HepG2 (cell line): ENCODE results near the gene PRKAR1B. TPM values are rescaled to one million over a fixed set of nuclear protein-coding genes. Genes with fewer than 3 reads are reported as not detected.

Experiments
- HDAC2 ChIP-seq: sonication (generic); formaldehyde crosslinking; IDR thresholded peaks from 2 replicates; pipeline ENCODE4 v1.4.0; 2020; ENCODE audit warnings: missing genetic modification reagents
- HOXD1 ChIP-seq: sonication (generic); formaldehyde crosslinking; IDR thresholded peaks from 2 replicates; pipeline ENCODE4 v1.5.0; 2020; ENCODE audit warnings: missing genetic modification reagents
- MED8 ChIP-seq: sonication (generic); formaldehyde crosslinking; IDR thresholded peaks from 2 replicates; pipeline ENCODE4 v1.8.1; 2023; ENCODE audit warnings: mild to moderate bottlenecking, missing genetic modification reagents; ENCODE audit not compliant: insufficient replicate concordance
- PITX1 ChIP-seq: sonication (generic); formaldehyde crosslinking; IDR thresholded peaks from 2 replicates; pipeline ENCODE4 v1.5.1; 2020; ENCODE audit warnings: mild to moderate bottlenecking, missing genetic modification reagents
- RFXAP ChIP-seq: sonication (generic); formaldehyde crosslinking; IDR thresholded peaks from 2 replicates; pipeline ENCODE4 v1.4.0; 2020; ENCODE audit warnings: missing genetic modification reagents, borderline replicate concordance
- TGIF2 ChIP-seq: IDR thresholded peaks from 2 replicates; pipeline ENCODE4 v1.6.1; 2016; ENCODE audit warnings: control low read depth, missing compliant biosample characterization
- ZMYM2 ChIP-seq: sonication (generic); formaldehyde crosslinking; IDR thresholded peaks from 2 replicates; pipeline ENCODE4 v1.8.0; 2022; ENCODE audit warnings: mild to moderate bottlenecking, missing genetic modification reagents
- ZNF136 ChIP-seq: sonication (generic); formaldehyde crosslinking; IDR thresholded peaks from 2 replicates; pipeline ENCODE4 v1.8.1; 2022; ENCODE audit warnings: low read depth, mild to moderate bottlenecking, moderate library complexity, missing genetic modification reagents
- ZNF337 ChIP-seq: sonication (generic); formaldehyde crosslinking; IDR thresholded peaks from 2 replicates; pipeline ENCODE4 v1.5.1; 2020; ENCODE audit warnings: missing genetic modification reagents, low read depth, mild to moderate bottlenecking, borderline replicate concordance
- ZNF570 ChIP-seq: sonication (generic); formaldehyde crosslinking; IDR thresholded peaks from 2 replicates; pipeline ENCODE4 v1.4.0; 2020; ENCODE audit warnings: mild to moderate bottlenecking, missing genetic modification reagents, borderline replicate concordance
- ZNF644 ChIP-seq: IDR thresholded peaks from 2 replicates; pipeline ENCODE4 v1.6.1; 2016; ENCODE audit warnings: low read depth
- ZNF660 ChIP-seq: sonication (generic); formaldehyde crosslinking; IDR thresholded peaks from 2 replicates; pipeline ENCODE4 v1.5.1; 2020; ENCODE audit warnings: mild to moderate bottlenecking, low read depth, missing genetic modification reagents, borderline replicate concordance
- ZNF746 ChIP-seq: sonication (generic); formaldehyde crosslinking; IDR thresholded peaks from 2 replicates; pipeline ENCODE4 v1.8.0; 2022; ENCODE audit warnings: mild to moderate bottlenecking, missing genetic modification reagents
- ZNF761 ChIP-seq: sonication (generic); formaldehyde crosslinking; conservative IDR thresholded peaks from 2 replicates; pipeline ENCODE4 v1.4.0; 2020; ENCODE audit warnings: mild to moderate bottlenecking, missing genetic modification reagents
- ZNF766 ChIP-seq: sonication (generic); formaldehyde crosslinking; IDR thresholded peaks from 2 replicates; pipeline ENCODE4 v1.5.0; 2020; ENCODE audit warnings: missing genetic modification reagents, borderline replicate concordance
- ZNF781 ChIP-seq: sonication (generic); formaldehyde crosslinking; IDR thresholded peaks from 2 replicates; pipeline ENCODE4 v1.5.1; 2020; ENCODE audit warnings: borderline replicate concordance, mild to moderate bottlenecking, missing genetic modification reagents; ENCODE audit errors: not compliant biosample characterization
- ZSCAN20 ChIP-seq: sonication (generic); formaldehyde crosslinking; IDR thresholded peaks from 2 replicates; pipeline ENCODE4 v1.4.0; 2020; ENCODE audit warnings: missing genetic modification reagents, mild to moderate bottlenecking, borderline replicate concordance
- polyA plus RNA-seq, 8 experiments: library from polyadenylated mRNA; depleted of rRNA in 3 of 8; stranded (reverse) in 7 of 8; unstranded in 1 of 8; fragments of >200 nt; fragmentation: Illumina TruSeq in 4 of 8; extraction: Trizol in 4 of 8; gene quantifications; 2 replicates each; pipeline versions ENCODE4 v1.2.1 to v1.2.3, GENCODE V29; 2011 to 2016; ENCODE audit warnings: low read depth in 4 of 8, missing spikeins in 1 of 8, mixed read lengths in 1 of 8; ENCODE audit not compliant: insufficient read depth in 1 of 8
- total RNA-seq, 5 experiments: library from RNA; depleted of rRNA; stranded (reverse); fragments of >200 nt; fragmentation: Illumina TruSeq; extraction: Trizol; gene quantifications; 2 replicates each; pipeline ENCODE4 v1.2.3, GENCODE V29; 2016; ENCODE audit warnings: low read depth in 1 of 5
- TF ChIP-seq, protein P1 (sequence below): sonication (generic); formaldehyde crosslinking; IDR thresholded peaks from 2 replicates; pipeline ENCODE4 v1.4.0; 2020; ENCODE audit warnings: mild to moderate bottlenecking, missing genetic modification reagents
- TF ChIP-seq, protein P2 (sequence below): sonication (generic); formaldehyde crosslinking; conservative IDR thresholded peaks from 2 replicates; pipeline ENCODE4 v1.4.0; 2020; ENCODE audit warnings: missing genetic modification reagents
- TF ChIP-seq, protein P3 (sequence below): sonication (generic); formaldehyde crosslinking; IDR thresholded peaks from 2 replicates; pipeline ENCODE4 v1.4.0; 2020; ENCODE audit warnings: missing genetic modification reagents

The PRKAR1B gene
- total and polyA plus RNA-seq, 2 of the 13 experiments (the other 11 are each of a cell fraction or from before 2014, with no cell fraction given): 7.9 to 28.2 TPM

DNA sequence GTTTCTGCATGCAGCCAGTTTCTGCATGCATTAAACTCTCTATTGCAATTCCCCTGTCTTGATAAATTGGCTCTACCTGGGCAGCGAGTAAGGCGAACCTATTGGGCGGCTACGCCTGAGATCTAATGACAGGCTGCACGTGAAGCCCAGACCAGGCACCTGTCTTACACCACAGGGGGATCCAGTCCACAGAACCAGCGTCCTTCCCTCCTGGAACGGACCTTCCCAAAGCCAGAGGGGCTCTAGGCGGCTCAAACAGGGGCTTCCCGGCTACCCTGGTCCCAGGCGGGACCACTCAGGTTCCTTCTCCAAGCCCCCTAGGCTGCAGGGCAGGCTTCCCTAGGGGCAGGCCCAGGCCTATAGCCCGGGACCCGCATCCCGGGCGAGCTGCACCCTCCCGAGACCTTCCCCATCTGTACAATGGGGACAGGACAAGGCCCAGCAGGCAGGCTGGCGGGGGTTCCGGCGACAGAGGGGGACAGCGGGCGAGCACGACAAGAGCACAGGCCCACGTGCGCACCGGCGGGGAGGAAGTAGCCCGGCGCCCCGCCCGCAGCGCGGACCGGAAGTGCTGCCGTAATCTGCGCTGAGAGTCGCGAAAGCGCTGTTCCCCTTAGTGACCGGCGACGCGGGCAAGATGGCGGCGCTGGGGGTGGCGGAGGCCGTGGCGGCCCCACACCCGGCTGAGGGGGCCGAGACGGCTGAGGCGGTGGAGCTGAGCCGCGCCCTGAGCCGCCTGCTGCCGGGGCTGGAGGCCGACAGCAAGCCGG is 812 bp downstream of the PRKAR1B start, which contains the start of gene DNAAF5 (continued):
- no peak for TF ChIP-seq ZNF746 (CRISPR knock-in tag)
- TF ChIP-seq, protein P1, sequence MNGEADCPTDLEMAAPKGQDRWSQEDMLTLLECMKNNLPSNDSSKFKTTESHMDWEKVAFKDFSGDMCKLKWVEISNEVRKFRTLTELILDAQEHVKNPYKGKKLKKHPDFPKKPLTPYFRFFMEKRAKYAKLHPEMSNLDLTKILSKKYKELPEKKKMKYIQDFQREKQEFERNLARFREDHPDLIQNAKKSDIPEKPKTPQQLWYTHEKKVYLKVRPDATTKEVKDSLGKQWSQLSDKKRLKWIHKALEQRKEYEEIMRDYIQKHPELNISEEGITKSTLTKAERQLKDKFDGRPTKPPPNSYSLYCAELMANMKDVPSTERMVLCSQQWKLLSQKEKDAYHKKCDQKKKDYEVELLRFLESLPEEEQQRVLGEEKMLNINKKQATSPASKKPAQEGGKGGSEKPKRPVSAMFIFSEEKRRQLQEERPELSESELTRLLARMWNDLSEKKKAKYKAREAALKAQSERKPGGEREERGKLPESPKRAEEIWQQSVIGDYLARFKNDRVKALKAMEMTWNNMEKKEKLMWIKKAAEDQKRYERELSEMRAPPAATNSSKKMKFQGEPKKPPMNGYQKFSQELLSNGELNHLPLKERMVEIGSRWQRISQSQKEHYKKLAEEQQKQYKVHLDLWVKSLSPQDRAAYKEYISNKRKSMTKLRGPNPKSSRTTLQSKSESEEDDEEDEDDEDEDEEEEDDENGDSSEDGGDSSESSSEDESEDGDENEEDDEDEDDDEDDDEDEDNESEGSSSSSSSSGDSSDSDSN (CRISPR knock-in tag): peak; percentile 41
- TF ChIP-seq HOXD1 (CRISPR knock-in tag): peak; percentile 47; the same call in 1 of the 2 replicates
- no peak for TF ChIP-seq ZMYM2 (CRISPR knock-in tag)
- TF ChIP-seq ZNF337 (CRISPR knock-in tag): no peak
- peak; percentile 50; the same call in 1 of the 2 replicates for TF ChIP-seq PITX1 (CRISPR knock-in tag)
- TF ChIP-seq MED8 (CRISPR knock-in tag): peak; percentile 83
- TF ChIP-seq ZNF781 (CRISPR knock-in tag): peak; percentile 34
- TF ChIP-seq ZNF644 (CRISPR knock-in tag): no peak
- peak; percentile 43; the same call in 1 of the 2 replicates for TF ChIP-seq ZSCAN20
- no peak for TF ChIP-seq ZNF766 (CRISPR knock-in tag)
- TF ChIP-seq, protein P2, sequence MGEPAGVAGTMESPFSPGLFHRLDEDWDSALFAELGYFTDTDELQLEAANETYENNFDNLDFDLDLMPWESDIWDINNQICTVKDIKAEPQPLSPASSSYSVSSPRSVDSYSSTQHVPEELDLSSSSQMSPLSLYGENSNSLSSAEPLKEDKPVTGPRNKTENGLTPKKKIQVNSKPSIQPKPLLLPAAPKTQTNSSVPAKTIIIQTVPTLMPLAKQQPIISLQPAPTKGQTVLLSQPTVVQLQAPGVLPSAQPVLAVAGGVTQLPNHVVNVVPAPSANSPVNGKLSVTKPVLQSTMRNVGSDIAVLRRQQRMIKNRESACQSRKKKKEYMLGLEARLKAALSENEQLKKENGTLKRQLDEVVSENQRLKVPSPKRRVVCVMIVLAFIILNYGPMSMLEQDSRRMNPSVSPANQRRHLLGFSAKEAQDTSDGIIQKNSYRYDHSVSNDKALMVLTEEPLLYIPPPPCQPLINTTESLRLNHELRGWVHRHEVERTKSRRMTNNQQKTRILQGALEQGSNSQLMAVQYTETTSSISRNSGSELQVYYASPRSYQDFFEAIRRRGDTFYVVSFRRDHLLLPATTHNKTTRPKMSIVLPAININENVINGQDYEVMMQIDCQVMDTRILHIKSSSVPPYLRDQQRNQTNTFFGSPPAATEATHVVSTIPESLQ (CRISPR knock-in tag): 0 out of 2 replicates have a peak, but pooled peaks have one; percentile 43
- TF ChIP-seq ZNF136 (CRISPR knock-in tag): 0 out of 2 replicates have a peak, but pooled peaks have one; percentile 32
- TF ChIP-seq RFXAP (CRISPR knock-in tag): 0 out of 2 replicates have a peak, but pooled peaks have one; percentile 61
- TF ChIP-seq ZNF761: 0 out of 2 replicates have a peak, but pooled peaks have one; percentile 58
- TF ChIP-seq HDAC2 (CRISPR knock-in tag): peak; percentile 69
- TF ChIP-seq, protein P3, sequence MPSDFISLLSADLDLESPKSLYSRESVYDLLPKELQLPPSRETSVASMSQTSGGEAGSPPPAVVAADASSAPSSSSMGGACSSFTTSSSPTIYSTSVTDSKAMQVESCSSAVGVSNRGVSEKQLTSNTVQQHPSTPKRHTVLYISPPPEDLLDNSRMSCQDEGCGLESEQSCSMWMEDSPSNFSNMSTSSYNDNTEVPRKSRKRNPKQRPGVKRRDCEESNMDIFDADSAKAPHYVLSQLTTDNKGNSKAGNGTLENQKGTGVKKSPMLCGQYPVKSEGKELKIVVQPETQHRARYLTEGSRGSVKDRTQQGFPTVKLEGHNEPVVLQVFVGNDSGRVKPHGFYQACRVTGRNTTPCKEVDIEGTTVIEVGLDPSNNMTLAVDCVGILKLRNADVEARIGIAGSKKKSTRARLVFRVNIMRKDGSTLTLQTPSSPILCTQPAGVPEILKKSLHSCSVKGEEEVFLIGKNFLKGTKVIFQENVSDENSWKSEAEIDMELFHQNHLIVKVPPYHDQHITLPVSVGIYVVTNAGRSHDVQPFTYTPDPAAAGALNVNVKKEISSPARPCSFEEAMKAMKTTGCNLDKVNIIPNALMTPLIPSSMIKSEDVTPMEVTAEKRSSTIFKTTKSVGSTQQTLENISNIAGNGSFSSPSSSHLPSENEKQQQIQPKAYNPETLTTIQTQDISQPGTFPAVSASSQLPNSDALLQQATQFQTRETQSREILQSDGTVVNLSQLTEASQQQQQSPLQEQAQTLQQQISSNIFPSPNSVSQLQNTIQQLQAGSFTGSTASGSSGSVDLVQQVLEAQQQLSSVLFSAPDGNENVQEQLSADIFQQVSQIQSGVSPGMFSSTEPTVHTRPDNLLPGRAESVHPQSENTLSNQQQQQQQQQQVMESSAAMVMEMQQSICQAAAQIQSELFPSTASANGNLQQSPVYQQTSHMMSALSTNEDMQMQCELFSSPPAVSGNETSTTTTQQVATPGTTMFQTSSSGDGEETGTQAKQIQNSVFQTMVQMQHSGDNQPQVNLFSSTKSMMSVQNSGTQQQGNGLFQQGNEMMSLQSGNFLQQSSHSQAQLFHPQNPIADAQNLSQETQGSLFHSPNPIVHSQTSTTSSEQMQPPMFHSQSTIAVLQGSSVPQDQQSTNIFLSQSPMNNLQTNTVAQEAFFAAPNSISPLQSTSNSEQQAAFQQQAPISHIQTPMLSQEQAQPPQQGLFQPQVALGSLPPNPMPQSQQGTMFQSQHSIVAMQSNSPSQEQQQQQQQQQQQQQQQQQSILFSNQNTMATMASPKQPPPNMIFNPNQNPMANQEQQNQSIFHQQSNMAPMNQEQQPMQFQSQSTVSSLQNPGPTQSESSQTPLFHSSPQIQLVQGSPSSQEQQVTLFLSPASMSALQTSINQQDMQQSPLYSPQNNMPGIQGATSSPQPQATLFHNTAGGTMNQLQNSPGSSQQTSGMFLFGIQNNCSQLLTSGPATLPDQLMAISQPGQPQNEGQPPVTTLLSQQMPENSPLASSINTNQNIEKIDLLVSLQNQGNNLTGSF (CRISPR knock-in tag): no peak
- no peak for TF ChIP-seq ZNF660
- peak; percentile 96 for TF ChIP-seq TGIF2 (CRISPR knock-in tag)
- peak; percentile 53; the same call in 1 of the 2 replicates for TF ChIP-seq ZNF570 (CRISPR knock-in tag)
